ENCODE measurements around the gene WSCD2.

Gene WSCD2

GRCh38 chr12:108240027-108240785 is 111.1 kb downstream of the WSCD2 start:
- no peak overlapping the region for H3K4me3 ChIP-seq (ENCODE audit: low read depth, low read length)
- no peak for TF ChIP-seq CTCF (conservative IDR thresholded peaks at IDR 0.05; ENCODE audit: low read depth, low read length)
- DNase-seq (ENCODE audit: low read depth) = no peak

GRCh38 chr12:108240928-108241327 is 111.8 kb downstream of the WSCD2 start:
- DNase-seq (ENCODE audit: low read depth) = no peak
- H3K4me3 ChIP-seq (ENCODE audit: low read depth, low read length) = no peak overlapping the region
- no peak for TF ChIP-seq CTCF (conservative IDR thresholded peaks at IDR 0.05; ENCODE audit: low read depth, low read length)

- no peak overlapping the region for H3K4me3 ChIP-seq (ENCODE audit: low read depth, low read length)
- no peak for TF ChIP-seq CTCF (conservative IDR thresholded peaks at IDR 0.05; ENCODE audit: low read depth, low read length)
- no peak for DNase-seq (ENCODE audit: low read depth)
These were observed 113.1 kb downstream of the WSCD2 start for GRCh38 chr12:108241986-108242703.

- H3K4me3 ChIP-seq (ENCODE audit: low read depth, low read length) = no peak overlapping the region
- DNase-seq (ENCODE audit: low read depth) = no peak
- TF ChIP-seq CTCF (conservative IDR thresholded peaks at IDR 0.05; ENCODE audit: low read depth, low read length) = no peak
These were observed 118.0 kb downstream of the WSCD2 start for GRCh38 chr12:108247130-108247529.

GRCh38 chr12:108248011-108248410 is 118.9 kb downstream of the WSCD2 start:
- TF ChIP-seq CTCF (conservative IDR thresholded peaks at IDR 0.05; ENCODE audit: low read depth, low read length) = no peak
- no peak for DNase-seq (ENCODE audit: low read depth)
- no peak overlapping the region for H3K4me3 ChIP-seq (ENCODE audit: low read depth, low read length)

GRCh38 chr12:108252523-108252922 is 123.4 kb downstream of the WSCD2 start:
- no peak for TF ChIP-seq CTCF (conservative IDR thresholded peaks at IDR 0.05; ENCODE audit: low read depth, low read length)
- no peak overlapping the region for H3K4me3 ChIP-seq (ENCODE audit: low read depth, low read length)
- DNase-seq (ENCODE audit: low read depth) = no peak

Measured in choroid plexus epithelial cell (primary cell).